ENCODE results near the gene GMDS. TPM values are rescaled to one million over a fixed set of nuclear protein-coding genes. Genes with fewer than 3 reads are reported as not detected.

The GMDS gene
- total RNA-seq, 1 experiment from 2014 or later = 27.6 TPM

GRCh38 chr6:1814279-1814678 lies 431.1 kb downstream of the GMDS start:
- Histone ChIP-seq H3T11ph (ENCODE audit: low read length) (no peak overlapping the region), H3K27me3 (ENCODE audit: insufficient read depth, low read length) (no peaks in the 10 kb centered on the region; the same call in 1 of the 2 replicates), H2BK120ac (ENCODE audit: low read depth, low read length, poor library complexity, severe bottlenecking) (no peak overlapping the region), H3K23ac (ENCODE audit: insufficient read length, low read depth, low read length) (no peak overlapping the region), H2BK20ac (ENCODE audit: low read depth, low read length, poor library complexity, severe bottlenecking) (no peak overlapping the region), H2AK5ac (ENCODE audit: insufficient read length, low read length) (no peak overlapping the region), H3K23me2 (ENCODE audit: insufficient read length, low read depth, low read length, poor library complexity, severe bottlenecking) (no peaks in the 10 kb centered on the region), H3K4ac (ENCODE audit: low read depth, low read length) (no peak overlapping the region), H3K79me2 (ENCODE audit: insufficient read depth, low read length) (no peaks in the 10 kb centered on the region), H3K4me1 (ENCODE audit: insufficient read depth, low read length) (no peaks in the 10 kb centered on the region; the same call in 1 of the 2 replicates), H4K20me1 (ENCODE audit: control insufficient read depth, insufficient read depth, insufficient read length) (no peaks in the 10 kb centered on the region), H2BK5ac (ENCODE audit: insufficient read length, low read length) (no peak overlapping the region), H3K79me1 (ENCODE audit: insufficient read depth, low read depth, low read length, poor library complexity, severe bottlenecking) (no peaks in the 10 kb centered on the region), H4K91ac (ENCODE audit: insufficient read length, low read depth, low read length) (no peak overlapping the region), H2BK15ac (ENCODE audit: low read depth, low read length) (no peak overlapping the region), H2BK12ac (ENCODE audit: insufficient read length, low read depth, low read length) (no peak overlapping the region), H4K5ac (ENCODE audit: insufficient read length, low read depth, low read length) (no peak overlapping the region), H3K4me2 (ENCODE audit: insufficient read depth, insufficient read length, low read length) (no peak overlapping the region), H3K14ac (ENCODE audit: insufficient read depth, low read length) (no peak overlapping the region), H3K18ac (ENCODE audit: insufficient read length, low read depth, low read length) (no peak overlapping the region), H3K27ac (ENCODE audit: insufficient read length, low read depth, low read length) (no peak overlapping the region), H4K8ac (replicated peaks; ENCODE audit: insufficient read length, low read depth, low read length) (no peak overlapping the region), H3K9me3 (ENCODE audit: control insufficient read depth, low read depth, low read length) (no peaks in the 10 kb centered on the region), H2AFZ (ENCODE audit: low read length) (no peak overlapping the region), H3K56ac (ENCODE audit: insufficient read length, low read depth, low read length) (no peak overlapping the region), H3K9ac (ENCODE audit: extremely low read depth, insufficient read length, low read length) (no peak overlapping the region)
- DNase-seq = no peak
- H3K27ac Mint-ChIP-seq = no peak overlapping the region
- peaks cover 12 to 20% of the 10 kb centered on the region in 2 experiments for H3K4me1 Mint-ChIP-seq
- H3K9me3 Mint-ChIP-seq = no peaks in the 10 kb centered on the region
- H3K27me3 Mint-ChIP-seq (ENCODE audit: low read depth) = no peaks in the 10 kb centered on the region
- no CpG with 5 or more reads among the region's 4 CpGs for WGBS (ENCODE audit: extremely low coverage, insufficient read length, low lambda C conversion rate)
- no peak for TF ChIP-seq CTCF (conservative IDR thresholded peaks at IDR 0.05)
- no peaks in the 10 kb centered on the region for H3K36me3 Mint-ChIP-seq (ENCODE audit: insufficient read depth in 1 of 3, low read depth in 3 of 3)
- H3K4me3 Mint-ChIP-seq = no peak overlapping the region
